GM19455 (cell line): ENCODE measurements around the gene GNB1L.

Experiments
- ATAC-seq: cut with Tn5 transposase; IDR thresholded peaks from one replicate; pipeline ENCODE4 v1.9.1; 2021; ENCODE audit not compliant: unreplicated experiment

Gene GNB1L

GRCh38 chr22:19740586-19740985 is 114.1 kb downstream of the GNB1L start:
- no peak for ATAC-seq

GRCh38 chr22:19739911-19740449 is 114.7 kb downstream of the GNB1L start:
- ATAC-seq: no peak

GRCh38 chr22:19739448-19739895 is 115.2 kb downstream of the GNB1L start:
- no peak for ATAC-seq

DNA sequence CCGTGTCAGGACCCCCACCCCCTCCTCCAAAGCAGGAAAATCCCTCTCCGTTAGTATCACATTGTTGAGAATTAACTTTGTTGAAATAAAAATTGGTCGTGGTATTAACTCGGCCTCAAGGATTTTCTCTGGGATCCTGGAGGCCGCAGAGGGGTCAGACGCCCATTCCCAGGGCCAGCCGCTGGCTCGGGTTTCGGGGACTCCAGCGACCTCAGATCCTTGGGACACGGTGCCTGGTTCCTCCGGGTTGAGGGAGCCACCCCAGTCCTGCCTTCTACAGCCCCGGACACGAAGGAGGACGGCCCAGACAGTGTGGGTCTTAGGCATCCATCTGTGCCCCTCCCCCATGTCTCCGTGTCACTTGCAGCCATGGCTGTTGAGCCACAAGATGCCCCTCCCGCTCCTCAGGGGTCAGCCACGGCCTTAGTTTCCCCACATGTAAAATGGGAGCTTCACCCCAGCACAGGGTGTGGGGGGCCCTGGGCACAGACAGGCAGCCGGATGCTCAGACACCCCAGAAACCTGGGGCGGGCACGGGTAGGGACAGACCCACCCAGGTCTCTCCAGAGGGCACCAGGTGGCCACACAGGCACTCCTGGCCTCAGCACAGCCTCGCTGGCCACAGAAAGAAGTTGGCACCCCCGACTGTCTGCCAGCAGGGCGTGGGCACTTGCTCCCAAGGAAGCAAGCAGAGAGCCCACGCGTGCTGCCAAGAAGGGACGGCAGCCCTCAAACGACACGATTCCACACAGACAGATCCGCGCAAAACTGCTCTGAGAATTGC is 115.8 kb downstream of the GNB1L start:
- no peak for ATAC-seq

DNA sequence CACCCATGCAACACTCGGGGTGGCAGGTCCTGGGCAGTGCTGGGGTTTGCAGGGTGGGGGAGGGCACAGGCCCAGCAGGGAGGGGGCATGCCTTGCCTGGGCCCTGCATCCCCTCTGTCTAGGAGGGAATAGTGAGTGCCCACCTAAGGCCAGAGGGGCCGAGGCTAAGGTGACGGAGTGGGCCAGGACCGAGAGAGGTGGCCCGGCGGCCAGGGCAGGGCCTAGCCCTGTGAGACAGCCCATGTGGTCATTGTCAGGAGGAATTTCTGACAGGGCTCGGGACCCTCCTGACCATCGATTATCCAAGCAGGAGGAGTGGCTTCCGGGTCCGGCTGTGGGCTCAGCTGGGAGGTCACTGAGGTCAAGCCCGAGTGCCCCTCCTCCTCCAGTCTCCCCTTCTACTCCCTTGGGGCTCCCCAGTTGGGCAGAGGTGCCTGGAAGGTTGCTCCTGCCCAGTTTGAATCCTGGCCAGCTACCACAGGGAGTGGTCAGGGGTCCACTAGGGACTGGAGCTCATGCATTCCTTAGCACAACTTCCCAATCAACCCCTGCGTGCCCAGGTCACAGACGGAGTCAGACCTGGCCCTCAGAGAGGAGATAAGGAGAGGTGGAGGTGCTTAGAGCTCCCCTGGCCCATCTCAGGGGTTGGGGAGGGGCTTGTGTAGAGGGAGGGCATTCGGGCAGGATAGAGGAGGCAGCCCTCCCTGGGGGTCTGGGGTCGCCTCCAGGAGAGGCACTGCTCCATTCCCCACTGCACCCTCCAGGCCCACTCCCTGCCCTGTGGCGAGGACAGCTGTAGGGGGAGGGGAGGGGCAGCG is 116.6 kb downstream of the GNB1L start:
- ATAC-seq: no peak

DNA sequence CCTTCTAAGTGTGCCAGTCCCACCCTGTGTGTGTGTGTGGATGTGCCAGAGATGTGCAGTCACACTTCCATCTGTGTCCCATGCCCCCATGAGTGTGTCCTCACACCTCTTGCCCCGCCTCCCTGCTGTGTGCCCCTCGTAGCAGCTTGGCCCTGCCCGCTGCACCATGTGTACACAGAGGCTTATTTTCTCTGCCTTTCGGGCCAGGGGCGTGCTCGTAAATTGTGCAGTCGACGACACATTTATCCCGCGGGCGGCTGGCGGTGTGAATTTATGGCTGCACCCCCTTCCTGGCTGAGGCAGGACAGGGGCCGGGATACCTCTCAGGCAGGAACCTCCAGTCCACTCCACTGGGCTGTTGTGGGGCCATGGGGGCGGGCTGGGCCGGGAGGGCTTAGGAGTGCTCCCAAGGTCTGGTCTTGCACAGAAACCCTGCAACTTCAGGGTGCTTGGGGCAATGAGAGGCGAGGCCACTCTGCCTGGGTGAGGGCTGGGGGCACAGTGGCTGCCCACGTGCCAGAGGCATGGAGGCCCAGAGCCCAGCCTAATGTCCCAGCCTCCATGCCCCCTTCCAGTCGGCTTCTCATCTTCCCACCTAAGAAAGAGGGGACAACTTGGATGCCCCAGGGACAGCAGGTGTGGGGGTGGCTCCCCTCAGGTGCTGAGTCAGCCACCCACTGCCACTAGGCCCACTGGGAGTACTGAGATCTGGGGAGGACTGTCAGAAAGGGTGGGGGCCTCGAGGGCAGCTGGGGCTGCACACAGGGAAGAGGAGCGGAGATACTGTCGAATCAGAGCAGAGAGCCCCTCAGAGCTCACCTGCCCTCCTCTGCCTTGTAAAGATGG is 118.8 kb downstream of the GNB1L start:
- no peak for ATAC-seq

GRCh38 chr22:19734837-19735382 is 119.8 kb downstream of the GNB1L start:
- ATAC-seq: no peak

- ATAC-seq: no peak
Measured at GRCh38 chr22:19734163-19734562, 120.5 kb downstream of the GNB1L start.

DNA sequence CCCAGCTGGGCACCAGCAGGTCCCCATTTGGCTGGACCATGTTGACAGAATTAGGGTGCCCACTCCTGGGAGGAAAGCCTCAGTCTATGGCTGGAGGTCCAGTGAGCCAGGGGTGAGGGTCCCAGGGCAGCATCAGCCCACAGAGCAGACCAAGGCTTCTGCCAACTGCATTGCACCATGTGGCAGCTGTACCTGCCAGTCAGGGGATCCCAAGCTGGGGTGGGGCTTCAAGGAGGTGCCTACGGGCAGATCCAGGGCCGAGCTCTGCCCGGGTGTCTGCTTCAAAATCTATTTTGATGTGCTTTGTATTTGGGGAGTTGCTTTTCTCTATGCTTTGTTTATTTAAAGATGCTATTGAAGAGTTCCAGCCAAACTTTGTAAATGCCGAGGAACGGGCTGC is 120.9 kb downstream of the GNB1L start:
- ATAC-seq: no peak
